ENCODE data around the gene GRM8. TPM values are rescaled to one million over a fixed set of nuclear protein-coding genes. Genes with fewer than 3 reads are reported as not detected.
"Not testable (repeated sequence)": the region's sequence is repeated elsewhere in the genome, so short reads cannot be mapped to it uniquely, and the experiment has no call there.

GRM8 gene
- total RNA-seq, 1 donor from 2014 or later, result not detected

- Histone ChIP-seq H3K36me3 (no peaks in the 10 kb centered on the region), H3K9me3 (no peaks in the 10 kb centered on the region), H3K4me1 (no peaks in the 10 kb centered on the region), H3K27me3 (no peaks in the 10 kb centered on the region), H3K4me3 (no peak overlapping the region), H3K27ac (no peak overlapping the region)
- DNase-seq (no peak), ATAC-seq (no peak)
- intact Hi-C loops (cut with DNase I), result no loop called here
- TF ChIP-seq, protein P1, sequence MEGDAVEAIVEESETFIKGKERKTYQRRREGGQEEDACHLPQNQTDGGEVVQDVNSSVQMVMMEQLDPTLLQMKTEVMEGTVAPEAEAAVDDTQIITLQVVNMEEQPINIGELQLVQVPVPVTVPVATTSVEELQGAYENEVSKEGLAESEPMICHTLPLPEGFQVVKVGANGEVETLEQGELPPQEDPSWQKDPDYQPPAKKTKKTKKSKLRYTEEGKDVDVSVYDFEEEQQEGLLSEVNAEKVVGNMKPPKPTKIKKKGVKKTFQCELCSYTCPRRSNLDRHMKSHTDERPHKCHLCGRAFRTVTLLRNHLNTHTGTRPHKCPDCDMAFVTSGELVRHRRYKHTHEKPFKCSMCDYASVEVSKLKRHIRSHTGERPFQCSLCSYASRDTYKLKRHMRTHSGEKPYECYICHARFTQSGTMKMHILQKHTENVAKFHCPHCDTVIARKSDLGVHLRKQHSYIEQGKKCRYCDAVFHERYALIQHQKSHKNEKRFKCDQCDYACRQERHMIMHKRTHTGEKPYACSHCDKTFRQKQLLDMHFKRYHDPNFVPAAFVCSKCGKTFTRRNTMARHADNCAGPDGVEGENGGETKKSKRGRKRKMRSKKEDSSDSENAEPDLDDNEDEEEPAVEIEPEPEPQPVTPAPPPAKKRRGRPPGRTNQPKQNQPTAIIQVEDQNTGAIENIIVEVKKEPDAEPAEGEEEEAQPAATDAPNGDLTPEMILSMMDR (IDR thresholded peaks at IDR 0.05), result no peak
These were observed 371.4 kb downstream of the GRM8 start for GRCh38 chr7:126881315-126881714.

DNA sequence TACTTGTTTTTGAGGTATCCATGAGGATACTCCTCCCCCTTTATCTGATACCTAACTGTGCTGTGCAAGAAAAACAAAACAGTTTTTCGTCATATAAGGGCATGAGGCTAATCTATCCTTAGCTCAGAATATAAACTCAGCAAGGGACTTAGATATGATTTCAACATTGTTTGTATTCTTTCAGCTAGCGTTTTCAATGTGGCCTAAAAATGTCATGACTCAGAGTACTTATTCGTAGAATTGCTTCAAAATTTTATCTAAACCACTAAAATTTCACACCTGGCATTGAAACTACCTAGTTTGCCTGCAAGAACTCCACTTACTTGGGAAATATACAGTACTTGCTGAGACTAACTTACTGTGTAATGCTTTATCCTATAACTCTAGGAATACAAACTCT is 376.2 kb downstream of the GRM8 start:
- ATAC-seq; intact Hi-C loops (cut with DNase I): not testable (repeated sequence)

DNA sequence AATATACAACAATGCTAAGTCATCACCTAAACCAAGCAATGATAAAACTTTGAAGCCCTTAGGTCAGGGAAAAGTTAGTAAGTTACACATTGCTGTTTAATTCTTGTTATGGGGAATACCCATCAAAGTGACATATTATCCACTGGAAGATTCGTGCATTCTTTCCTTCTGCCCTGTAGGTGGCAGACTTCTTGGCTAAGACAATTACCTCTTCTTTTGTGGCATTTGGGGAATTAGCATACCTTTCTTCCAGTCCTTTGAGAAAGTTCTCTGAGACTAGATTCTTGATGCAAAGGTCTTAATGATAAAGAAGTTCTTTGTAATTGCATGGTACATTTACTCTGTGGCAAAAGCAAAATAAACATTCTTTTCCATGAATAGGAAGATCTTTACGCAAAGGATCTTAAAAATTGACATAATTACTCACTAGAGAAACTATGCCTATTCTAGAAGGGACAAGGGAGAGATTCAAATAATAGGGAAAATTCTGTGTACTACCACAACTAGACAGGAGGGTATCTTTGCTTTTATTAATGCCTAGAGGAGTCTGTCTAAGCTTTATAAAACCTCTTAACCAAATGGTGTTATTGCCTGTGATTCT is 395.9 kb downstream of the GRM8 start:
- no peaks in the 10 kb centered on the region for H3K4me1 ChIP-seq
- no peak for DNase-seq
- no peaks in the 10 kb centered on the region for H3K9me3 ChIP-seq
- H3K36me3 ChIP-seq, result no peaks in the 10 kb centered on the region
- H3K27me3 ChIP-seq, result no peaks in the 10 kb centered on the region
- peak; percentile 43 for ATAC-seq
- H3K4me3 ChIP-seq, result no peak overlapping the region
- intact Hi-C loops (cut with DNase I), result no loop called here
- H3K27ac ChIP-seq, result no peak overlapping the region
- TF ChIP-seq, protein P1 (IDR thresholded peaks at IDR 0.05), result peak; percentile 47

More for the DNA sequence above, 376.2 kb downstream of the GRM8 start:
- H3K27ac ChIP-seq, H3K4me3 ChIP-seq, H3K4me1 ChIP-seq, H3K27me3 ChIP-seq, H3K36me3 ChIP-seq, H3K9me3 ChIP-seq, DNase-seq: not testable (repeated sequence)

DNA sequence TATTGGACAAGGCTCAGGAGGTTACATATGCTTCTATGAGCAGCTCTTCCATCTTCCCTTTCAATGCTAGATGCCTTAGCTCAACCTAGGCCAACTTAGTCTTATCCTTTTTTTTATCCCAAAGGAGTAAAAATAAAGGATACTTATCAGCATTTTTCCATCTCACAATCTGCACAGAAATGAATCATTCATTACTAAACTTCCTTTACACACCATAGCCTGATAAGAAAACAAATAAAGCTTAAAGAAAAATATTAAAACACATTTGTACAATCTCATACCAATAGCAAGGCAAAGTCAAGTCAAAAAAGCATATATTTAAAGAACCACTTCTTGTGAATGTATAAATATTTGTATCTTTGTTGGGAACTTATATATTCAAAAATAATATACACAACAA is 407.4 kb downstream of the GRM8 start:
- Histone ChIP-seq H3K36me3 (no peaks in the 10 kb centered on the region), H3K4me1 (no peaks in the 10 kb centered on the region), H3K27me3 (no peaks in the 10 kb centered on the region), H3K9me3 (no peaks in the 10 kb centered on the region), H3K27ac (no peak overlapping the region), H3K4me3 (no peak overlapping the region)
- DNase-seq (no peak), ATAC-seq (no peak)
- TF ChIP-seq, protein P1 (IDR thresholded peaks at IDR 0.05), result no peak
- intact Hi-C loops (cut with DNase I), result no loop called here

DNA sequence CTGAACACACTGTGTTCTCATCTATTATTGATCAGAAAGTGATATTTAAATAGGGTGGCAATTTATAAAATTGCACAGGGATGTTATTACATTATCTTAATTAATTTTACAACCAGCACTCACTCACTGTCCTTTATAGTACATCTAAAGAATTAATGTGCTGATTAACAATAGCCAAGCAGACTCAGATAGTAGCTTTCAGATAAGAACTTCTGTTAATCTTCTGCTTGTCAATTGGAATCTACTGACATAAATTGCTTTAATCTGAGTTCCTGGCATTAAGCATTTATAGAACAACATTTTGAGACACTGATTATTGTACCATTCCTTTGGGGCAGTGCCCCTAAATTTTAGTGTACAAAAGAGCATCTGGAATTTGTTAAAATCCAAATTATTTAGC is 408.9 kb downstream of the GRM8 start:
- DNase-seq (no peak), ATAC-seq (no peak)
- intact Hi-C loops (cut with DNase I), result no loop called here
- no peaks in the 10 kb centered on the region for H3K4me1 ChIP-seq
- no peaks in the 10 kb centered on the region for H3K36me3 ChIP-seq
- no peaks in the 10 kb centered on the region for H3K9me3 ChIP-seq
- no peaks in the 10 kb centered on the region for H3K27me3 ChIP-seq
- H3K27ac ChIP-seq, result no peak overlapping the region
- TF ChIP-seq, protein P1 (IDR thresholded peaks at IDR 0.05), result no peak
- no peak overlapping the region for H3K4me3 ChIP-seq

DNA sequence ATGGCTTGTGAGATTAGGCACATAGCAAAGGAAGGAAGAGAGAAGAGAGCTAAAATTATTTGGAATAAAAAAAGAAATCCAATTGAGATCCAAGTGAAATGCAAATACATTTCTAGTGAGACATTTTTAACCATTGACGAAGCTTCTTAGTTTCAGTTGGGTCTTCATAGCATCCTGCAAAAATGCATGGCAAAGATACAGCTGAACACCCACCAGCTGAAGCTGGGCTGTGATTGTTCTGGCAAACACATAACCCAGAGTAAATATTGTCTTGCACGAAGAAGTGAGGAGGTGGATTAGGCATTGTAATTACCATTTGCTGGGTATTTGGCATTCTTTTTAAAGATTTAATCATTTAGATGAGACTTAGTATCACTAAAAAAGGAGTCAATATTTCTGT is 409.4 kb downstream of the GRM8 start:
- DNase-seq, result no peak
- Histone ChIP-seq H3K27me3 (no peaks in the 10 kb centered on the region), H3K36me3 (no peaks in the 10 kb centered on the region), H3K4me1 (no peaks in the 10 kb centered on the region), H3K9me3 (no peaks in the 10 kb centered on the region), H3K4me3 (no peak overlapping the region), H3K27ac (no peak overlapping the region)
- intact Hi-C loops (cut with DNase I), result no loop called here
- TF ChIP-seq, protein P1 (IDR thresholded peaks at IDR 0.05), result no peak
- no peak for ATAC-seq

Measured in upper lobe of right lung (tissue), 1 donor.